GM12878 (cell line): ENCODE results near the gene ZSCAN10. TPM values are rescaled to one million over a fixed set of nuclear protein-coding genes. Genes with fewer than 3 reads are reported as not detected.

ENCODE experiments used
- CBFB ChIP-seq: IDR thresholded peaks from 2 replicates; pipeline ENCODE4 v1.6.1; 2016; ENCODE audit warnings: antibody characterized with exemption, low read depth
- CBX5 ChIP-seq: sonication (generic); IDR thresholded peaks from 2 replicates; pipeline ENCODE4 v1.6.1; 2016; ENCODE audit warnings: low read depth, moderate library complexity, mild to moderate bottlenecking, inconsistent platforms
- EP300 ChIP-seq, 2 experiments: fragments of 150-350 bp in 1 of 2; IDR thresholded peaks; 2 replicates each; pipeline ENCODE4 v1.6.1; 2011 to 2012; ENCODE audit warnings: low read depth in 2 of 2, low read length in 2 of 2, borderline replicate concordance in 1 of 2, improper control_type of control experiment in 1 of 2, inconsistent platforms in 1 of 2; ENCODE audit not compliant: control insufficient read depth in 1 of 2
- GATAD2B ChIP-seq: fragments of 450-650 bp; conservative IDR thresholded peaks from 2 replicates; pipeline ENCODE4 v1.6.1; 2017; ENCODE audit warnings: low read depth, mild to moderate bottlenecking, moderate library complexity
- JUNB ChIP-seq: IDR thresholded peaks from 2 replicates; pipeline ENCODE4 v1.6.1; 2016; ENCODE audit warnings: antibody characterized with exemption, mild to moderate bottlenecking
- LARP7 ChIP-seq: fragments of 450-650 bp; IDR thresholded peaks from 2 replicates; pipeline ENCODE4 v1.6.1; 2017; ENCODE audit warnings: mild to moderate bottlenecking
- NR2C1 ChIP-seq: fragments of 450-650 bp; IDR thresholded peaks from 2 replicates; pipeline ENCODE4 v1.6.1; 2017; ENCODE audit warnings: antibody characterized with exemption, mild to moderate bottlenecking, moderate library complexity
- RB1 ChIP-seq: fragments of 450-650 bp; formaldehyde crosslinking; IDR thresholded peaks from 2 replicates; pipeline ENCODE4 v1.6.1; 2017; ENCODE audit warnings: mild to moderate bottlenecking, borderline replicate concordance
- SP1 ChIP-seq: IDR thresholded peaks from one replicate; pipeline ENCODE4 v1.6.1; 2011; ENCODE audit warnings: low read depth, low read length
- TCF7 ChIP-seq: IDR thresholded peaks from 2 replicates; pipeline ENCODE4 v1.6.1; 2014; ENCODE audit warnings: antibody characterized with exemption, borderline replicate concordance
- ZNF207 ChIP-seq: fragments of 450-650 bp; IDR thresholded peaks from 2 replicates; pipeline ENCODE4 v1.6.1; 2014; ENCODE audit warnings: antibody characterized with exemption, mild to moderate bottlenecking, borderline replicate concordance
- polyA plus RNA-seq, 11 experiments: library from polyadenylated mRNA; depleted of rRNA in 4 of 11; unstranded in 6 of 11; stranded (reverse) in 5 of 11; fragments of >200 nt; fragmentation: Nextera tagmentation in 4 of 11; fragmentation: Illumina TruSeq in 1 of 11; extraction: Ambion mirVana in 4 of 11; extraction: Trizol in 1 of 11; gene quantifications; 1 replicate in 1 of 11; 2 replicates in 10 of 11; pipeline versions ENCODE4 v1.2.1 to v1.2.3, GENCODE V29; 2011 to 2016; ENCODE audit warnings: inconsistent platforms in 2 of 11, missing spikeins in 2 of 11, low read depth in 1 of 11
- total RNA-seq, 4 experiments: library from RNA; depleted of rRNA in 3 of 4; stranded (reverse); fragments of >200 nt in 3 of 4; fragmentation: Illumina TruSeq in 1 of 4; extraction: Trizol in 1 of 4; gene quantifications; 2 replicates each; pipeline versions ENCODE4 v1.2.1 to v1.2.3, GENCODE V29; 2013 to 2021
- TF ChIP-seq, protein P1 (sequence below): fragments of 450-650 bp; formaldehyde crosslinking; IDR thresholded peaks from 2 replicates; pipeline ENCODE4 v1.4.0; 2022; ENCODE audit warnings: mild to moderate bottlenecking, moderate library complexity
- TF ChIP-seq, protein P2 (sequence below): fragments of 450-650 bp; IDR thresholded peaks from 2 replicates; pipeline ENCODE4 v1.6.1; 2016; ENCODE audit warnings: mild to moderate bottlenecking, moderate library complexity, borderline replicate concordance

ZSCAN10 gene
- total and polyA plus RNA-seq, 10 of the 15 experiments (the other 5 are each of a cell fraction or from before 2014, with no cell fraction given) = 0.06 to 0.33 TPM; not detected in 8

DNA sequence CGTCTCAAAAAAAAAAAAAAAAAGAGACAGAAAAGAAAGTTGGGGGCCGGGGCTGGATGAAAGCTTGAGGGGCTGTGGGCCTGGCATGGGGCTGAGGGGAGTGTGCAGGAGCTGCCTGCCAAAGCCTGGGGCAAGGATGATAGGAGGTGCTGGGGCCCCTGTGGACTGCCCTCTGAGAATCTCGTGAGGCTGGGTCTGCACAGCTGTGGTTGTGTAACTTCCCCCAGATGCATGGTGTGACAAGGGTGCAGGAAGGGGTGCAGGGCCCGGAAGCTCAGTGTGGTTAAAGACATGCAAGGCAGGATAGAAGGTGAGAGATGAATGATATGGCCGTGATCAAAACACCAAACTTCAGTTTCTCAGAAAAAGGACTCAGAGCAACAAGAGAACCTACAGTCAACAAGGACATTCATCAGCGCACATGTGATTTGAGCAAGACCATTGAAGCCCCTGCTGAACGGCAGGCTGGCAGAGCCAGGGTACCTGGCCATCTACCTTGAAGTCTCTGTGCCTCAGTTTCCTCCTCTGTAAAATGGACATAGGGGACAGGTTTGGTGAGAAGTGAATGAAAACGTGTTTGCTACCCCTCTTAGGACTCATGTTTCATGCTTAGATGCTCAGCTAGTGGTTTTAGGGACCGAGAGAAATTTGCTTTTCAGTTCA is 24.1 kb downstream of the ZSCAN10 start (continued):
- TF ChIP-seq, protein P1, sequence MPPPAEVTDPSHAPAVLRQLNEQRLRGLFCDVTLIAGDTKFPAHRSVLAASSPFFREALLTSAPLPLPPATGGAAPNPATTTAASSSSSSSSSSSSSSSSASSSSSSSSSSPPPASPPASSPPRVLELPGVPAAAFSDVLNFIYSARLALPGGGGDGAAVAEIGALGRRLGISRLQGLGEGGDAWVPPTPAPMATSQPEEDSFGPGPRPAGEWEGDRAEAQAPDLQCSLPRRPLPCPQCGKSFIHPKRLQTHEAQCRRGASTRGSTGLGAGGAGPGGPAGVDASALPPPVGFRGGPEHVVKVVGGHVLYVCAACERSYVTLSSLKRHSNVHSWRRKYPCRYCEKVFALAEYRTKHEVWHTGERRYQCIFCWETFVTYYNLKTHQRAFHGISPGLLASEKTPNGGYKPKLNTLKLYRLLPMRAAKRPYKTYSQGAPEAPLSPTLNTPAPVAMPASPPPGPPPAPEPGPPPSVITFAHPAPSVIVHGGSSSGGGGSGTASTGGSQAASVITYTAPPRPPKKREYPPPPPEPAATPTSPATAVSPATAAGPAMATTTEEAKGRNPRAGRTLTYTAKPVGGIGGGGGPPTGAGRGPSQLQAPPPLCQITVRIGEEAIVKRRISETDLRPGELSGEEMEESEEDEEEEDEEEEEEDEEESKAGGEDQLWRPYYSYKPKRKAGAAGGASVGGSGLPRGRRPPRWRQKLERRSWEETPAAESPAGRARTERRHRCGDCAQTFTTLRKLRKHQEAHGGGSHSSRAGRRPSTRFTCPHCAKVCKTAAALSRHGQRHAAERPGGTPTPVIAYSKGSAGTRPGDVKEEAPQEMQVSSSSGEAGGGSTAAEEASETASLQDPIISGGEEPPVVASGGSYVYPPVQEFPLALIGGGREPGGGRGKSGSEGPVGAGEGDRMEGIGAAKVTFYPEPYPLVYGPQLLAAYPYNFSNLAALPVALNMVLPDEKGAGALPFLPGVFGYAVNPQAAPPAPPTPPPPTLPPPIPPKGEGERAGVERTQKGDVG (CRISPR knock-in tag) = no peak
- TF ChIP-seq TCF7 = no peak
- TF ChIP-seq, protein P2, sequence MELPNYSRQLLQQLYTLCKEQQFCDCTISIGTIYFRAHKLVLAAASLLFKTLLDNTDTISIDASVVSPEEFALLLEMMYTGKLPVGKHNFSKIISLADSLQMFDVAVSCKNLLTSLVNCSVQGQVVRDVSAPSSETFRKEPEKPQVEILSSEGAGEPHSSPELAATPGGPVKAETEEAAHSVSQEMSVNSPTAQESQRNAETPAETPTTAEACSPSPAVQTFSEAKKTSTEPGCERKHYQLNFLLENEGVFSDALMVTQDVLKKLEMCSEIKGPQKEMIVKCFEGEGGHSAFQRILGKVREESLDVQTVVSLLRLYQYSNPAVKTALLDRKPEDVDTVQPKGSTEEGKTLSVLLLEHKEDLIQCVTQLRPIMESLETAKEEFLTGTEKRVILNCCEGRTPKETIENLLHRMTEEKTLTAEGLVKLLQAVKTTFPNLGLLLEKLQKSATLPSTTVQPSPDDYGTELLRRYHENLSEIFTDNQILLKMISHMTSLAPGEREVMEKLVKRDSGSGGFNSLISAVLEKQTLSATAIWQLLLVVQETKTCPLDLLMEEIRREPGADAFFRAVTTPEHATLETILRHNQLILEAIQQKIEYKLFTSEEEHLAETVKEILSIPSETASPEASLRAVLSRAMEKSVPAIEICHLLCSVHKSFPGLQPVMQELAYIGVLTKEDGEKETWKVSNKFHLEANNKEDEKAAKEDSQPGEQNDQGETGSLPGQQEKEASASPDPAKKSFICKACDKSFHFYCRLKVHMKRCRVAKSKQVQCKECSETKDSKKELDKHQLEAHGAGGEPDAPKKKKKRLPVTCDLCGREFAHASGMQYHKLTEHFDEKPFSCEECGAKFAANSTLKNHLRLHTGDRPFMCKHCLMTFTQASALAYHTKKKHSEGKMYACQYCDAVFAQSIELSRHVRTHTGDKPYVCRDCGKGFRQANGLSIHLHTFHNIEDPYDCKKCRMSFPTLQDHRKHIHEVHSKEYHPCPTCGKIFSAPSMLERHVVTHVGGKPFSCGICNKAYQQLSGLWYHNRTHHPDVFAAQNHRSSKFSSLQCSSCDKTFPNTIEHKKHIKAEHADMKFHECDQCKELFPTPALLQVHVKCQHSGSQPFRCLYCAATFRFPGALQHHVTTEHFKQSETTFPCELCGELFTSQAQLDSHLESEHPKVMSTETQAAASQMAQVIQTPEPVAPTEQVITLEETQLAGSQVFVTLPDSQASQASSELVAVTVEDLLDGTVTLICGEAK = no peak
- no peak for TF ChIP-seq CBX5
- TF ChIP-seq ZNF207 = no peak
- TF ChIP-seq CBFB = peak; percentile 77; the same call in 1 of the 2 replicates
- no peak for TF ChIP-seq GATAD2B
- TF ChIP-seq LARP7 = no peak
- TF ChIP-seq RB1 = no peak
- no peak for TF ChIP-seq EP300 (IDR thresholded peaks at IDR 0.05; ENCODE audit: borderline replicate concordance in 1 of 2, control insufficient read depth in 1 of 2, low read depth in 2 of 2, low read length in 2 of 2)
- no peak for TF ChIP-seq JUNB
- TF ChIP-seq SP1 = peak; percentile 69
- TF ChIP-seq NR2C1 = no peak
